SK-N-SH treated with all-trans-retinoic acid at 6 μM for 48 hours (cell line): ENCODE data around the gene SIRT2.

Experiments used
- ATAC-seq: fragments of 200-7000 bp; cut with Tn5 transposase; 3 replicates; pipeline ENCODE4 v1.9.1; 2020; ENCODE audit warnings: mild to moderate bottlenecking, moderate library complexity
- ARNTL ChIP-seq: fragments of 450-650 bp; formaldehyde crosslinking; IDR thresholded peaks from 2 replicates; pipeline ENCODE4 v1.5.0; 2020; ENCODE audit warnings: low read depth, mild to moderate bottlenecking, moderate library complexity, borderline replicate concordance
- BACH2 ChIP-seq: fragments of 250-450 bp; sonication (Bioruptor Pico); IDR thresholded peaks from 2 replicates; pipeline ENCODE4 v1.9.0; 2021; ENCODE audit warnings: mild to moderate bottlenecking, borderline replicate concordance
- CSDC2 ChIP-seq: fragments of 250-450 bp; sonication (Bioruptor Pico); IDR thresholded peaks from 2 replicates; pipeline ENCODE4 v1.5.0; 2020; ENCODE audit warnings: mild to moderate bottlenecking, moderate library complexity
- ESRRG ChIP-seq: fragments of 250-450 bp; sonication (Bioruptor Pico); IDR thresholded peaks from 2 replicates; pipeline ENCODE4 v1.6.1; 2021; ENCODE audit warnings: mild to moderate bottlenecking
- GLIS3 ChIP-seq: fragments of 250-450 bp; sonication (Bioruptor Pico); IDR thresholded peaks from 2 replicates; pipeline ENCODE4 v1.5.0; 2020; ENCODE audit warnings: mild to moderate bottlenecking, moderate library complexity
- ISL1 ChIP-seq: fragments of 250-450 bp; sonication (Bioruptor Pico); IDR thresholded peaks from 2 replicates; pipeline ENCODE4 v2.1.2; 2022; ENCODE audit warnings: mild to moderate bottlenecking, moderate library complexity
- OSR1 ChIP-seq: fragments of 250-450 bp; sonication (Bioruptor Pico); IDR thresholded peaks from 2 replicates; pipeline ENCODE4 v1.8.0; 2022; ENCODE audit warnings: moderate library complexity, mild to moderate bottlenecking, inconsistent platforms
- PPARA ChIP-seq: fragments of 250-450 bp; sonication (Bioruptor Pico); IDR thresholded peaks from 2 replicates; pipeline ENCODE4 v1.5.0; 2020; ENCODE audit warnings: mild to moderate bottlenecking, borderline replicate concordance
- RARB ChIP-seq: fragments of 250-450 bp; sonication (Bioruptor Pico); IDR thresholded peaks from 2 replicates; pipeline ENCODE4 v1.8.0; 2021; ENCODE audit warnings: mild to moderate bottlenecking, moderate library complexity
- SNAI2 ChIP-seq: fragments of 250-450 bp; sonication (Bioruptor Pico); IDR thresholded peaks from 2 replicates; pipeline ENCODE4 v1.5.0; 2020; ENCODE audit warnings: mild to moderate bottlenecking, moderate library complexity
- TCF4 ChIP-seq: fragments of 250-450 bp; sonication (Bioruptor Pico); IDR thresholded peaks from 2 replicates; pipeline ENCODE4 v1.8.0; 2021; ENCODE audit warnings: mild to moderate bottlenecking, moderate library complexity, borderline replicate concordance
- TOX ChIP-seq: fragments of 250-450 bp; sonication (Bioruptor Pico); IDR thresholded peaks from 2 replicates; pipeline ENCODE4 v1.8.0; 2021; ENCODE audit warnings: mild to moderate bottlenecking, moderate library complexity, borderline replicate concordance
- ZC3H10 ChIP-seq: fragments of 250-450 bp; sonication (Bioruptor Pico); IDR thresholded peaks from 2 replicates; pipeline ENCODE4 v1.5.1; 2021; ENCODE audit warnings: mild to moderate bottlenecking, moderate library complexity
- ZFP3 ChIP-seq: fragments of 250-450 bp; sonication (Bioruptor Pico); IDR thresholded peaks from 2 replicates; pipeline ENCODE4 v1.5.0; 2020; ENCODE audit warnings: mild to moderate bottlenecking, moderate library complexity
- ZFP30 ChIP-seq: fragments of 450-650 bp; formaldehyde crosslinking; IDR thresholded peaks from 2 replicates; pipeline ENCODE4 v1.5.0; 2022; ENCODE audit warnings: mild to moderate bottlenecking, moderate library complexity
- ZNF70 ChIP-seq: fragments of 450-650 bp; formaldehyde crosslinking; IDR thresholded peaks from 2 replicates; pipeline ENCODE4 v1.5.0; 2020; ENCODE audit warnings: mild to moderate bottlenecking, moderate library complexity
- ZNF8 ChIP-seq: fragments of 450-650 bp; formaldehyde crosslinking; IDR thresholded peaks from 2 replicates; pipeline ENCODE4 v1.5.0; 2020; ENCODE audit warnings: mild to moderate bottlenecking, moderate library complexity
- TF ChIP-seq, protein P1 (sequence below): fragments of 250-450 bp; sonication (Bioruptor Pico); IDR thresholded peaks from 2 replicates; pipeline ENCODE4 v1.5.0; 2020; ENCODE audit warnings: mild to moderate bottlenecking, moderate library complexity
- TF ChIP-seq, protein P2 (sequence below): fragments of 250-450 bp; sonication (Bioruptor Pico); IDR thresholded peaks from 2 replicates; pipeline ENCODE4 v1.8.0; 2020; ENCODE audit warnings: mild to moderate bottlenecking, moderate library complexity, borderline replicate concordance
- TF ChIP-seq, protein P3 (sequence below): fragments of 250-450 bp; sonication (Bioruptor Pico); IDR thresholded peaks from 2 replicates; pipeline ENCODE4 v1.8.0; 2021; ENCODE audit warnings: low read depth, mild to moderate bottlenecking, moderate library complexity, borderline replicate concordance
- TF ChIP-seq, protein P4 (sequence below): fragments of 250-450 bp; sonication (Bioruptor Pico); IDR thresholded peaks from 2 replicates; pipeline ENCODE4 v1.5.1; 2021; ENCODE audit warnings: mild to moderate bottlenecking, moderate library complexity

Gene SIRT2

DNA sequence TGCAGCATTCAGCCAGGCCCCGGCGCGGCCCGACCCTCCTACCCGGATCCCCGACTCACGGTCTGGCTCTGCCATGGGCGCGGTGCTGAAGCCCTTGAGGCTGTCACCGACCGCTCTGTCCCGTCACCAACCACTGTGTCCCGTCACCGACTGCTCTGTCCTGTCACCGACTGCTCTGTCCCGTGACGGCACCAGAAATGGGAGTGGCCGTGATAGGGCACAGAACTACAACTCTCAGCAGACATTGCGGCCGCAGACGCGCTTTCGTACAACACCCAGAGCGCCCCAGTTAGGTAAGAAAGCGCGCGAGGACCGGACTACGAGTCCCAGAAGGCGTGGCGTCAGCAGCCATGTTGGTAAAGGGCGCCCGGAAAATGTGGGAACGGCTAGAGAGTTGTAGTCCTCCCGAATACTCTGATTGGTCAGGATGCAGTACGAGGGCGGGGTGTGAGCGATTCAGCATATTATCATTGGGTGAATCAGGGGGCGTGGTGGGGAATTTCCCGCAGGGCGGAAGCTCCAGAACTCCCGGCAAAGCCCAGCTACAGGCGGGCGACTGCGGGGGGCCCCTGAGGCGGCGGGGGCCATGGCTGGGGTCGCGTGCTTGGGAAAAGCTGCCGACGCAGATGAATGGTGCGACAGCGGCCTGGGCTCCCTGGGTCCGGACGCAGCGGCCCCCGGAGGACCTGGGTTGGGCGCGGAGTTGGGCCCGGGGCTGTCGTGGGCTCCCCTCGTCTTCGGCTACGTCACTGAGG is at the start of gene SIRT2, which contains the start of gene NFKBIB:
TSS of gene SIRT2 (minus strand) at position 172 of the 755 bp plus-strand sequence. CDS start at position 75, 97 bp downstream.
TSS of gene NFKBIB (plus strand) at position 523 of the 755 bp plus-strand sequence. CDS start at position 587, 64 bp downstream.
- ATAC-seq: peak; percentile 97
- TF ChIP-seq ARNTL (CRISPR knock-in tag) (no peak), ZFP30 (no peak), PPARA (CRISPR knock-in tag) (no peak)
- TF ChIP-seq, protein P1, sequence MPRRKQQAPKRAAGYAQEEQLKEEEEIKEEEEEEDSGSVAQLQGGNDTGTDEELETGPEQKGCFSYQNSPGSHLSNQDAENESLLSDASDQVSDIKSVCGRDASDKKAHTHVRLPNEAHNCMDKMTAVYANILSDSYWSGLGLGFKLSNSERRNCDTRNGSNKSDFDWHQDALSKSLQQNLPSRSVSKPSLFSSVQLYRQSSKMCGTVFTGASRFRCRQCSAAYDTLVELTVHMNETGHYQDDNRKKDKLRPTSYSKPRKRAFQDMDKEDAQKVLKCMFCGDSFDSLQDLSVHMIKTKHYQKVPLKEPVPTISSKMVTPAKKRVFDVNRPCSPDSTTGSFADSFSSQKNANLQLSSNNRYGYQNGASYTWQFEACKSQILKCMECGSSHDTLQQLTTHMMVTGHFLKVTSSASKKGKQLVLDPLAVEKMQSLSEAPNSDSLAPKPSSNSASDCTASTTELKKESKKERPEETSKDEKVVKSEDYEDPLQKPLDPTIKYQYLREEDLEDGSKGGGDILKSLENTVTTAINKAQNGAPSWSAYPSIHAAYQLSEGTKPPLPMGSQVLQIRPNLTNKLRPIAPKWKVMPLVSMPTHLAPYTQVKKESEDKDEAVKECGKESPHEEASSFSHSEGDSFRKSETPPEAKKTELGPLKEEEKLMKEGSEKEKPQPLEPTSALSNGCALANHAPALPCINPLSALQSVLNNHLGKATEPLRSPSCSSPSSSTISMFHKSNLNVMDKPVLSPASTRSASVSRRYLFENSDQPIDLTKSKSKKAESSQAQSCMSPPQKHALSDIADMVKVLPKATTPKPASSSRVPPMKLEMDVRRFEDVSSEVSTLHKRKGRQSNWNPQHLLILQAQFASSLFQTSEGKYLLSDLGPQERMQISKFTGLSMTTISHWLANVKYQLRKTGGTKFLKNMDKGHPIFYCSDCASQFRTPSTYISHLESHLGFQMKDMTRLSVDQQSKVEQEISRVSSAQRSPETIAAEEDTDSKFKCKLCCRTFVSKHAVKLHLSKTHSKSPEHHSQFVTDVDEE (CRISPR knock-in tag): 0 out of 2 replicates have a peak, but pooled peaks have one; percentile 68
- TF ChIP-seq, protein P2, sequence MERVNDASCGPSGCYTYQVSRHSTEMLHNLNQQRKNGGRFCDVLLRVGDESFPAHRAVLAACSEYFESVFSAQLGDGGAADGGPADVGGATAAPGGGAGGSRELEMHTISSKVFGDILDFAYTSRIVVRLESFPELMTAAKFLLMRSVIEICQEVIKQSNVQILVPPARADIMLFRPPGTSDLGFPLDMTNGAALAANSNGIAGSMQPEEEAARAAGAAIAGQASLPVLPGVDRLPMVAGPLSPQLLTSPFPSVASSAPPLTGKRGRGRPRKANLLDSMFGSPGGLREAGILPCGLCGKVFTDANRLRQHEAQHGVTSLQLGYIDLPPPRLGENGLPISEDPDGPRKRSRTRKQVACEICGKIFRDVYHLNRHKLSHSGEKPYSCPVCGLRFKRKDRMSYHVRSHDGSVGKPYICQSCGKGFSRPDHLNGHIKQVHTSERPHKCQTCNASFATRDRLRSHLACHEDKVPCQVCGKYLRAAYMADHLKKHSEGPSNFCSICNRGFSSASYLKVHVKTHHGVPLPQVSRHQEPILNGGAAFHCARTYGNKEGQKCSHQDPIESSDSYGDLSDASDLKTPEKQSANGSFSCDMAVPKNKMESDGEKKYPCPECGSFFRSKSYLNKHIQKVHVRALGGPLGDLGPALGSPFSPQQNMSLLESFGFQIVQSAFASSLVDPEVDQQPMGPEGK: peak; percentile 87; the same call in 1 of the 2 replicates
- TF ChIP-seq, protein P3, sequence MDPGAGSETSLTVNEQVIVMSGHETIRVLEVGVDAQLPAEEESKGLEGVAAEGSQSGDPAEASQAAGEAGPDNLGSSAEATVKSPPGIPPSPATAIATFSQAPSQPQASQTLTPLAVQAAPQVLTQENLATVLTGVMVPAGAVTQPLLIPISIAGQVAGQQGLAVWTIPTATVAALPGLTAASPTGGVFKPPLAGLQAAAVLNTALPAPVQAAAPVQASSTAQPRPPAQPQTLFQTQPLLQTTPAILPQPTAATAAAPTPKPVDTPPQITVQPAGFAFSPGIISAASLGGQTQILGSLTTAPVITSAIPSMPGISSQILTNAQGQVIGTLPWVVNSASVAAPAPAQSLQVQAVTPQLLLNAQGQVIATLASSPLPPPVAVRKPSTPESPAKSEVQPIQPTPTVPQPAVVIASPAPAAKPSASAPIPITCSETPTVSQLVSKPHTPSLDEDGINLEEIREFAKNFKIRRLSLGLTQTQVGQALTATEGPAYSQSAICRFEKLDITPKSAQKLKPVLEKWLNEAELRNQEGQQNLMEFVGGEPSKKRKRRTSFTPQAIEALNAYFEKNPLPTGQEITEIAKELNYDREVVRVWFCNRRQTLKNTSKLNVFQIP (CRISPR knock-in tag): no peak
- TF ChIP-seq, all 23 proteins: peak for 2

DNA sequence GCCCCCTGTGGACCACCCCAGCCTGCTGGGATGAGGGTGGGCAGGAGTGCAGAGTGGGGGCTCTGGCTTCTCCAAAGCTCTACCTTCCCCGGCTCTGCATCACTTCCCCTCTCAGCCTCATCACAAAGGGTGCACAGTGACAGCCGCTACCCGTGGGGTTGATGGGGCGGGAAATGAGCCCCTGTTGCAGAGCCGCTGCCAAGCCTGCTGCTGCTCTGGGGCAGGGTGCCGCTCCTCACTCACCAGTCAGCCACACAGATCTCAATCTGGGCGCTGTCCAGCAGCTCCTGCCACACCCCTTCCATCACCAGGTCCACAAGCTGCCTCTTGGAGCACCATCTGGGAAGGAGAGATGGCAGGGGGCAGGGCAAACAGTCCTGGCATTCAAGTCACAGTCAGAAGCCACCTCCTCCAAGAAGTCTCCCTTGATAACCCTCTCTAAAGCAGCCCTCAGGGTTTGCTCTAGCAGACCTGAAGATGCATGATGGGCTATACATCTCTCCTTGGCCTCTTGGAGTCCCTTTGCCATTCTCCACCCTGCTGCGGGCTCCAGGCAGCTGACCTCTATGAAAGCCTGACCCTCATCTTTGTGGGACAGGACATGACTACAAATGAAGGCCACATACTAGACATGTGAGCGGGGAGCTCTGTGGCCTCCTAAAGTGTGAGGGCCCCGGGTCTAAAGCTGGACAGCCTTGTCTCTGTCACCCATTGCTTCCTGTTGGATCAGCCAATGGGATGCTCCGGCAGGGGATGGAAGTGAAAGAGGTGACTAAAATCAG is 47.0 kb upstream of the SIRT2 start:
- no peak for ATAC-seq
- TF ChIP-seq, protein P4, sequence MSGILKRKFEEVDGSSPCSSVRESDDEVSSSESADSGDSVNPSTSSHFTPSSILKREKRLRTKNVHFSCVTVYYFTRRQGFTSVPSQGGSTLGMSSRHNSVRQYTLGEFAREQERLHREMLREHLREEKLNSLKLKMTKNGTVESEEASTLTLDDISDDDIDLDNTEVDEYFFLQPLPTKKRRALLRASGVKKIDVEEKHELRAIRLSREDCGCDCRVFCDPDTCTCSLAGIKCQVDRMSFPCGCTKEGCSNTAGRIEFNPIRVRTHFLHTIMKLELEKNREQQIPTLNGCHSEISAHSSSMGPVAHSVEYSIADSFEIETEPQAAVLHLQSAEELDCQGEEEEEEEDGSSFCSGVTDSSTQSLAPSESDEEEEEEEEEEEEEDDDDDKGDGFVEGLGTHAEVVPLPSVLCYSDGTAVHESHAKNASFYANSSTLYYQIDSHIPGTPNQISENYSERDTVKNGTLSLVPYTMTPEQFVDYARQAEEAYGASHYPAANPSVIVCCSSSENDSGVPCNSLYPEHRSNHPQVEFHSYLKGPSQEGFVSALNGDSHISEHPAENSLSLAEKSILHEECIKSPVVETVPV (CRISPR knock-in tag): no peak
- TF ChIP-seq ESRRG (CRISPR knock-in tag) (no peak), PPARA (CRISPR knock-in tag) (no peak), OSR1 (CRISPR knock-in tag) (no peak), TCF4 (CRISPR knock-in tag) (no peak), BACH2 (no peak), SNAI2 (CRISPR knock-in tag) (no peak), ISL1 (CRISPR knock-in tag) (no peak), RARB (CRISPR knock-in tag) (no peak), CSDC2 (CRISPR knock-in tag) (no peak), TOX (CRISPR knock-in tag) (no peak), GLIS3 (CRISPR knock-in tag) (no peak), ZNF70 (CRISPR knock-in tag) (no peak), ZFP30 (no peak), ZNF8 (CRISPR knock-in tag) (no peak), ZC3H10 (CRISPR knock-in tag) (no peak), ZFP3 (CRISPR knock-in tag) (no peak)
- TF ChIP-seq, protein P1 (CRISPR knock-in tag): no peak
- TF ChIP-seq, protein P3 (CRISPR knock-in tag): no peak
